ENCODE data around the gene ADAMTS3. TPM values are rescaled to one million over a fixed set of nuclear protein-coding genes. Genes with fewer than 3 reads are reported as not detected.
"Not testable (repeated sequence)": the region's sequence is repeated elsewhere in the genome, so short reads cannot be mapped to it uniquely, and the experiment has no call there.

Gene ADAMTS3
- total and polyA plus RNA-seq, 2 donors: 1.5 to 6.3 TPM

DNA sequence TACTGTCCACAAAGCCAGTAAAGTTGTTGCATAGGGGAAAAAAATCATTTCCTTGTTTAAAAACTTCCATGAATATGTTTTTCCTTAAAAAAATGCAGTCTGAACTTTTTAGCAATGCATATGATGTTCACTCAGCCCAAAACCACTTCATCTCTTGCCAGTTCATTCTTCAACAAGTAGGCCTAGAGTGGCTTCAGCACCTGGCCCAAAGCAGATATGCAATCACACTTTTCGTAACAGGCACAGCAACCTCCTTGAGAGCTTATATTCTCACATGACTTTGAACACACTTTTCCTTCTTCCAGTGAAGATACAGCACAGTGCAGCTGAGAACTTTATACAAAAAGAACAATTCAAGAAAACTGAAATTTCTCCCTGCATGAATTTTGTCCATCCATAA lies 128.6 kb downstream of the ADAMTS3 start:
- WGBS: 95% methylated on average over 1 of the region's 1 CpG

GRCh38 chr4:72432975-72433374 lies 136.0 kb downstream of the ADAMTS3 start:
- 53% methylated on average over 2 of the region's 2 CpGs for WGBS
- DNase-seq (ENCODE audit: extremely low spot score): no peak
- H3K4me3 ChIP-seq (ENCODE audit: low read depth, low read length): no peak overlapping the region
- no peaks in the 10 kb centered on the region for H3K4me1 ChIP-seq (ENCODE audit: insufficient read depth)
- H3K36me3 ChIP-seq (ENCODE audit: insufficient read depth): no peaks in the 10 kb centered on the region
- H3K27ac ChIP-seq (ENCODE audit: low read depth): no peak overlapping the region

More for the DNA sequence above, 128.6 kb downstream of the ADAMTS3 start:
- H3K4me3 ChIP-seq (ENCODE audit: low read depth, low read length): no peak overlapping the region
- H3K36me3 ChIP-seq (ENCODE audit: insufficient read depth): no peaks in the 10 kb centered on the region
- H3K4me1 ChIP-seq (ENCODE audit: insufficient read depth): no peaks in the 10 kb centered on the region
- H3K27ac ChIP-seq (ENCODE audit: low read depth): no peak overlapping the region
- DNase-seq (ENCODE audit: extremely low spot score): no peak

GRCh38 chr4:72432282-72432681 lies 136.7 kb downstream of the ADAMTS3 start:
- DNase-seq (ENCODE audit: extremely low spot score): no peak
- WGBS: 82% methylated on average over 7 of the region's 7 CpGs
- Histone ChIP-seq H3K36me3 (ENCODE audit: insufficient read depth) (no peaks in the 10 kb centered on the region), H3K4me1 (ENCODE audit: insufficient read depth) (no peaks in the 10 kb centered on the region), H3K4me3 (ENCODE audit: low read depth, low read length) (no peak overlapping the region), H3K27ac (ENCODE audit: low read depth) (no peak overlapping the region)

- Histone ChIP-seq H3K4me1 (ENCODE audit: insufficient read depth) (no peaks in the 10 kb centered on the region), H3K27ac (ENCODE audit: low read depth) (no peak overlapping the region), H3K36me3 (ENCODE audit: insufficient read depth) (no peaks in the 10 kb centered on the region), H3K4me3 (ENCODE audit: low read depth, low read length) (no peak overlapping the region)
- WGBS: 84% methylated on average over 5 of the region's 5 CpGs
- no peak for DNase-seq (ENCODE audit: extremely low spot score)
Observed at GRCh38 chr4:72430988-72431387, 138.0 kb downstream of the ADAMTS3 start.

GRCh38 chr4:72430050-72430449 lies 139.0 kb downstream of the ADAMTS3 start:
- H3K36me3 ChIP-seq (ENCODE audit: insufficient read depth): no peaks in the 10 kb centered on the region
- no peaks in the 10 kb centered on the region for H3K4me1 ChIP-seq (ENCODE audit: insufficient read depth)
- no peak for DNase-seq (ENCODE audit: extremely low spot score)
- H3K27ac ChIP-seq (ENCODE audit: low read depth): no peak overlapping the region
- H3K4me3 ChIP-seq (ENCODE audit: low read depth, low read length): no peak overlapping the region

DNA sequence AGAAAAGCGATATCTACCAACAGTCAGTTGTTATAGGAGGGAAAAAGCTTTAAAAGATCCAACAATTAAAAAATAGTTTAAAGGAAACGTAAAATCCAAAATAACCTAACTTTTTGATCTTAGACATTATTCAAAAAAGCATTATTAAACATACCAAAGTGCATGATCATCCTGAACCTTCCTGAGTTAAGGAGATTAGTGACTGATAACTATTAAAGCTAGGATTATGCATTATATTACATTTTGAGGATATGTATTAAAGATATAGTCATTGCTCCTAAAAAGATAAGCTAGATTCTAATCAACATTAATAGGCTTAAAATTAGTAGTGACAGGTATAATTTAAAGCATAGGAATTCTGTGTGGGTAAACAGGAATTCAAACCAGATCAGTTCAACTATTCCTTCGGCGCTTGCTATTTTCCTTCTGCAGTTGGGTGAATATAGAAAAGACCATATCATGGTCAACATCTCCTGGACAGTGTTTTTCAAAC lies 139.6 kb downstream of the ADAMTS3 start:
- Histone ChIP-seq H3K4me3 (ENCODE audit: low read depth, low read length) (no peak overlapping the region), H3K36me3 (ENCODE audit: insufficient read depth) (no peaks in the 10 kb centered on the region), H3K4me1 (ENCODE audit: insufficient read depth) (no peaks in the 10 kb centered on the region), H3K27ac (ENCODE audit: low read depth) (no peak overlapping the region)
- 95% methylated on average over 4 of the region's 4 CpGs for WGBS
- no peak for DNase-seq (ENCODE audit: extremely low spot score)

- Histone ChIP-seq H3K4me1 (ENCODE audit: insufficient read depth) (no peaks in the 10 kb centered on the region), H3K4me3 (ENCODE audit: low read depth, low read length) (no peak overlapping the region), H3K36me3 (ENCODE audit: insufficient read depth) (no peaks in the 10 kb centered on the region), H3K27ac (ENCODE audit: low read depth) (no peak overlapping the region)
- no peak for DNase-seq (ENCODE audit: extremely low spot score)
Observed at GRCh38 chr4:72427057-72427456, 142.0 kb downstream of the ADAMTS3 start.

DNA sequence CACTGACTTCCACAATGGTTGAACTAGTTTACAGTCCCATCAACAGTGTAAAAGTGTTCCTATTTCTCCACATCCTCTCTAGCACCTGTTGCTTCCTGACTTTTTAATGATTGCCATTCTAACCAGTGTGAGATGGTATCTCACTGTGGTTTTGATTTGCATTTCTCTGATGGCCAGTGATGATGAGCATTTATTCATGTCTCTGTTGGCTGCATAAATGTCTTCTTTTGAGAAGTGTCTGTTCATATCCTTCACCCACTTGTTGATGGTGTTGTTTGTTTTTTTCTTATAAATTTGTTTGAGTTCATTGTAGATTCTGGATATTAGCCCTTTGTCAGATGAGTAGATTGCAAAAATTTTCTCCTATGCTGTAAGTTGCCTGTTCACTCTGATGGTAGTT lies 143.1 kb downstream of the ADAMTS3 start:
- H3K36me3 ChIP-seq (ENCODE audit: insufficient read depth); DNase-seq (ENCODE audit: extremely low spot score); H3K4me3 ChIP-seq (ENCODE audit: low read depth, low read length); H3K27ac ChIP-seq (ENCODE audit: low read depth); H3K4me1 ChIP-seq (ENCODE audit: insufficient read depth): not testable (repeated sequence)

- no peaks in the 10 kb centered on the region for H3K36me3 ChIP-seq (ENCODE audit: insufficient read depth)
Observed at GRCh38 chr4:72424006-72424405, 145.0 kb downstream of the ADAMTS3 start.

GRCh38 chr4:72422416-72422815 lies 146.6 kb downstream of the ADAMTS3 start:
- 86% methylated on average over 2 of the region's 2 CpGs for WGBS
- no peak overlapping the region for H3K27ac ChIP-seq (ENCODE audit: low read depth)
- DNase-seq (ENCODE audit: extremely low spot score): no peak
- no peak overlapping the region for H3K4me3 ChIP-seq (ENCODE audit: low read depth, low read length)
- no peaks in the 10 kb centered on the region for H3K4me1 ChIP-seq (ENCODE audit: insufficient read depth)
- H3K36me3 ChIP-seq (ENCODE audit: insufficient read depth): no peaks in the 10 kb centered on the region

More at GRCh38 chr4:72424006-72424405, 145.0 kb downstream of the ADAMTS3 start:
- Histone ChIP-seq H3K27ac (ENCODE audit: low read depth) (no peak overlapping the region), H3K4me1 (ENCODE audit: insufficient read depth) (no peaks in the 10 kb centered on the region), H3K4me3 (ENCODE audit: low read depth, low read length) (no peak overlapping the region)
- 51% methylated on average over 4 of the region's 4 CpGs for WGBS
- no peak for DNase-seq (ENCODE audit: extremely low spot score)

DNA sequence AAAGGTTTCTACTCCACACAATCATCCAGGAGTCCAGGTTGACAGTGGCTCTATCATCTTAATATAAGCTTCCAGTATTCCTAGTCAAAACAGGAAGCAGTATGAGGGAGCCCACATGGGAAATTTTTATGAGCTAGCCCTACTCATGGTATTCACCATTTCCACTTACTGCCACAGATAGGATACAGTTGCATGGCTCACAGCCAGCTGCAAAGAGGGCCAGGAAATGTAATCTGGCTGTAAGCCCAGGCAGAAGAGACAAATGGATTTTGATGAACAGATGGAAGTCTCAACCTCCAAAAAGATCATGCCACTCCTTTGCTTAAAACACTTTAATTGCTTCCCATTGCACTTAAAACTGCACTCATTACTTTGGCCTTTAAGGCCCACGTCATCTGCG lies 150.6 kb downstream of the ADAMTS3 start:
- Histone ChIP-seq H3K4me1 (ENCODE audit: insufficient read depth) (no peaks in the 10 kb centered on the region), H3K4me3 (ENCODE audit: low read depth, low read length) (no peak overlapping the region), H3K36me3 (ENCODE audit: insufficient read depth) (no peaks in the 10 kb centered on the region), H3K27ac (ENCODE audit: low read depth) (no peak overlapping the region)
- peak; percentile 14 for DNase-seq (ENCODE audit: extremely low spot score)
- WGBS: 61% methylated on average over 2 of the region's 2 CpGs

- Histone ChIP-seq H3K36me3 (ENCODE audit: insufficient read depth) (no peaks in the 10 kb centered on the region), H3K4me1 (ENCODE audit: insufficient read depth) (no peaks in the 10 kb centered on the region), H3K27ac (ENCODE audit: low read depth) (no peak overlapping the region), H3K4me3 (ENCODE audit: low read depth, low read length) (no peak overlapping the region)
- DNase-seq (ENCODE audit: extremely low spot score): no peak
- 54% methylated on average over 3 of the region's 3 CpGs for WGBS
Observed at GRCh38 chr4:72410158-72410557, 158.9 kb downstream of the ADAMTS3 start.

- Histone ChIP-seq H3K4me1 (ENCODE audit: insufficient read depth) (no peaks in the 10 kb centered on the region), H3K36me3 (ENCODE audit: insufficient read depth) (no peaks in the 10 kb centered on the region), H3K27ac (ENCODE audit: low read depth) (no peak overlapping the region), H3K4me3 (ENCODE audit: low read depth, low read length) (no peak overlapping the region)
- no peak for DNase-seq (ENCODE audit: extremely low spot score)
- WGBS: 70% methylated on average over 4 of the region's 4 CpGs
Observed at GRCh38 chr4:72408568-72408967, 160.5 kb downstream of the ADAMTS3 start.

DNA sequence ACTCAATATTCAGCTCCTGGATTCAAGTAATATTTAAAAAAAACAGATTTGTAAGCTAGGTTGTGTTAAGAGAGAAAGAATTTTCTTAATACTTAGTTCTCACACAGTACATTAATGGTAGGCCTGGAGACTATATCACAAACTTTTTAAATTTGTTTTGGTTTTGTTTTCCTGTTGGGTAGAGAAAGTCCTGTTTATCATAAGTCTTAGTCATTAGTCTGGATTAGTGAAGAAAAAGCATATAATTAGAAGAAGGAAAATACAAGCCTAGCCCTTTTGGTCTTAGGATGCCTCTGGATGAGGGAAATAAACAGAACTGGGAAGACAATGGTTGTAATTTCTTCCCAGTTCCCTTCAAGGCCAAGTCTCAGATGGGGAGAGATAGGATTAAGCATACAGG lies 163.6 kb downstream of the ADAMTS3 start:
- Histone ChIP-seq H3K4me3 (ENCODE audit: low read depth, low read length) (no peak overlapping the region), H3K4me1 (ENCODE audit: insufficient read depth) (no peaks in the 10 kb centered on the region), H3K36me3 (ENCODE audit: insufficient read depth) (no peaks in the 10 kb centered on the region), H3K27ac (ENCODE audit: low read depth) (no peak overlapping the region)
- no peak for DNase-seq (ENCODE audit: extremely low spot score)

- DNase-seq (ENCODE audit: extremely low spot score): no peak
- Histone ChIP-seq H3K4me1 (ENCODE audit: insufficient read depth) (peaks cover 2% of the 10 kb centered on the region), H3K4me3 (ENCODE audit: low read depth, low read length) (no peak overlapping the region), H3K36me3 (ENCODE audit: insufficient read depth) (no peaks in the 10 kb centered on the region), H3K27ac (ENCODE audit: low read depth) (no peak overlapping the region)
- WGBS: 84% methylated on average over 7 of the region's 7 CpGs
Observed at GRCh38 chr4:72397314-72397713, 171.7 kb downstream of the ADAMTS3 start.
